ENCODE results near the gene PROM1.

The PROM1 gene

DNA sequence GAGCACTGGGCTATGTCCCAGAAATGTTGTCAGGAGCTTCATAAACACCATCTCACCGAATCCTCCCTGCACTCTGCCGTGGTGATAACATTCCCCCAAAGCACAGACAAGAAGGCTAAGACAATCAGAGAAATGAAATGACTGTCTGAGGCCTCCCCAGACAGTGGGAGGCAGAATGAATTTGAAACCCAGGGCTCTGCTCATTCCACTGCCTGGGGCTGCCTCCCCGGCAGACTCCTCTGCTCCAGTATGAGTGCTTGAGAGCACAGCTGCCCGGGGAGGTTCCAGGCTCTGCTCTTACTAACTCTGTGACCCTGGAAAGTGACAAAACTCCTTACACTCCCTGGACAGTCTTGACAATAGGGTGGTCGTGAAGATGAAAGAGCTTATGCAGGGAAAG, 154.9 kb downstream of the PROM1 start:
- no peak overlapping the region for H3K27ac ChIP-seq
- H3K36me3 ChIP-seq (replicated peaks): no peaks in the 10 kb centered on the region
- TF ChIP-seq, protein P1, sequence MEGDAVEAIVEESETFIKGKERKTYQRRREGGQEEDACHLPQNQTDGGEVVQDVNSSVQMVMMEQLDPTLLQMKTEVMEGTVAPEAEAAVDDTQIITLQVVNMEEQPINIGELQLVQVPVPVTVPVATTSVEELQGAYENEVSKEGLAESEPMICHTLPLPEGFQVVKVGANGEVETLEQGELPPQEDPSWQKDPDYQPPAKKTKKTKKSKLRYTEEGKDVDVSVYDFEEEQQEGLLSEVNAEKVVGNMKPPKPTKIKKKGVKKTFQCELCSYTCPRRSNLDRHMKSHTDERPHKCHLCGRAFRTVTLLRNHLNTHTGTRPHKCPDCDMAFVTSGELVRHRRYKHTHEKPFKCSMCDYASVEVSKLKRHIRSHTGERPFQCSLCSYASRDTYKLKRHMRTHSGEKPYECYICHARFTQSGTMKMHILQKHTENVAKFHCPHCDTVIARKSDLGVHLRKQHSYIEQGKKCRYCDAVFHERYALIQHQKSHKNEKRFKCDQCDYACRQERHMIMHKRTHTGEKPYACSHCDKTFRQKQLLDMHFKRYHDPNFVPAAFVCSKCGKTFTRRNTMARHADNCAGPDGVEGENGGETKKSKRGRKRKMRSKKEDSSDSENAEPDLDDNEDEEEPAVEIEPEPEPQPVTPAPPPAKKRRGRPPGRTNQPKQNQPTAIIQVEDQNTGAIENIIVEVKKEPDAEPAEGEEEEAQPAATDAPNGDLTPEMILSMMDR (IDR thresholded peaks at IDR 0.05; ENCODE audit: low read depth, low read length, missing control alignments): no peak
- no peak overlapping the region for H3K4me3 ChIP-seq (ENCODE audit: low read depth, low read length)
- H3K27me3 ChIP-seq (replicated peaks): no peaks in the 10 kb centered on the region
- DNase-seq: no peak
- in situ Hi-C loops (cut with HindIII; ENCODE audit: low pct_ligation_motif_present, low sequenced_read_pairs): no loop called here

DNA sequence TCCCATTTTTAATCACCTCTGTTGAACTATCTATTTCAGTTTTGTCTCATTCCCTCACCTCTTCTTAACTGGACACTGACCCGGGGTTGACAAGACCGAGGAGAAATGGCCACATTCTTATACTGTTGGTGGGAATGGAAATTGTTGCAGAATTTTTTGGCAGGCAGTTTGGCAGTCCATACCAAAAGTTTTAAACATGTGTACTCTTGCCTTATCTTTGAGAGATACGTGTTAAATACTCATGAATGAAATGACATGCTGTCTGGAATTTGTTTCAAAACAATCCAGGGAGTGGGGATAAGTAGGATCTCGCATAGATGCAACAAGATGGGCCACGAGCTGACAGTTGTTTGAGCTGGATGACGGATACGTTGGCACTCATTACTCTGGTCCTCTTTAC, 157.3 kb downstream of the PROM1 start:
- H3K27me3 ChIP-seq (replicated peaks): no peaks in the 10 kb centered on the region
- H3K27ac ChIP-seq: no peak overlapping the region
- TF ChIP-seq, protein P1 (IDR thresholded peaks at IDR 0.05; ENCODE audit: low read depth, low read length, missing control alignments): no peak
- DNase-seq: no peak
- no peaks in the 10 kb centered on the region for H3K36me3 ChIP-seq (replicated peaks)
- in situ Hi-C loops (cut with HindIII; ENCODE audit: low pct_ligation_motif_present, low sequenced_read_pairs): no loop called here
- no peak overlapping the region for H3K4me3 ChIP-seq (ENCODE audit: low read depth, low read length)

GRCh38 chr4:15925830-15926229, 158.0 kb downstream of the PROM1 start:
- TF ChIP-seq, protein P1 (IDR thresholded peaks at IDR 0.05; ENCODE audit: low read depth, low read length, missing control alignments): no peak
- H3K27me3 ChIP-seq (replicated peaks): no peaks in the 10 kb centered on the region
- DNase-seq: no peak
- no peak overlapping the region for H3K4me3 ChIP-seq (ENCODE audit: low read depth, low read length)
- no peaks in the 10 kb centered on the region for H3K36me3 ChIP-seq (replicated peaks)
- H3K27ac ChIP-seq: no peak overlapping the region
- in situ Hi-C loops (cut with HindIII; ENCODE audit: low pct_ligation_motif_present, low sequenced_read_pairs): no loop called here

DNA sequence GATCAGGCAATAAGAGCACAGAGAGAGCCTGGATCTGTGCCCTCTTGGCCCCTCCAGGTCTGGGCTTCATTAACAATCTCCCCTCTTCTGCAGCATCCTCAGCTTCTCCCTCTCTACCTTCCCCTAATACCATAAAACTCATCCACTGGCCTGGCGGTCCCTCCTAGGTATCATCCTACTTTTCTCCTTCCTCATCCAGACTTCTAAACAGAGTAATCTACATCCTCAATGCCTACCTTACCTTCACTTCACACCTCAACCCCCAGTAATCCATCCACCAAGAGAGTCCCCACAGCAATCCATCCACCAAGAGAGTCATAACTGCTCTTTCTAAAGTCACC, 162.3 kb downstream of the PROM1 start:
- TF ChIP-seq, protein P1 (IDR thresholded peaks at IDR 0.05; ENCODE audit: low read depth, low read length, missing control alignments): no peak
- no peak for DNase-seq
- Histone ChIP-seq H3K27me3 (replicated peaks) (no peaks in the 10 kb centered on the region), H3K27ac (peak overlapping the region; percentile 98), H3K36me3 (replicated peaks) (no peaks in the 10 kb centered on the region), H3K4me3 (ENCODE audit: low read depth, low read length) (no peak overlapping the region)
- in situ Hi-C loops (cut with HindIII; ENCODE audit: low pct_ligation_motif_present, low sequenced_read_pairs): no loop called here

DNA sequence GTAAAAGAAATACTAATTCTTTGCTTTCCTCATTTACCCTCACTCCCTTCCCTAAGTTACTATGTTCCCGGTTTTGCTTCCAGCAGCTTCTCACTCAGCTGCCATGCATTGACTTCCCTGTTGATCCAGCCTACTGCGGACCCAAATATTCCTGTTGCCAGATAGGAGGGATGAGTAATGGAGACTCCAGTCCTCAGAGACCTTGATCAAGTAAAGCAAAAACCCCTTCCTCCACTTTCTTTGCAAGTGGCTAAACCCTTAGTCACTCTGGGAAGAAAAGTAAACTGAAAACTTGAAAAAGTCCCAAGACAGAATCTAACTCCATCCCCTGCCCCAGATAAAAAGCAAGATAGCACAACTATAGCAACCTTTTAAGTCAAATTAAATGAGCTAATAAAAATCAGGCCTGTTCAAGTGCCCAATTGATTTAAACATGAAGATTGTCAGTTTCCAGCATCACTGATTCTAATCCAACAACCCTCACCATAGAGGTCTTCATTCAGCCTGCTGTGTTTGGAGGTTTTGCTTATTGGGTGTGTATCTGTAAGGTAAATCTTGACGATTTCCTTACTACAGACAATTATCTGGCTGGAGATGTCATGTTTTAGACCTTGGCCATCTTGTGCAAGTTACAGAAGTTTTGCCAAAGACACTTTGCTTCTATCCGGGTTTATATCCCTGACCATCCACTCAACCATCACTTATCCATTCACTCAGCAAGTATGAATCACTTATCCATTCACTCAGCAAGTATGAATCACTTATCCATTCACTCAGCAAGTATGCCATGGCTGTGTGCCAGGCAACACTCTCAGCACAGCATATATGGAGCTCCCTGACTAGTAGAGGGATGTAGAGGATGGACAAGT, 162.9 kb downstream of the PROM1 start:
- no peaks in the 10 kb centered on the region for H3K27me3 ChIP-seq (replicated peaks)
- no peak overlapping the region for H3K4me3 ChIP-seq (ENCODE audit: low read depth, low read length)
- TF ChIP-seq, protein P1 (IDR thresholded peaks at IDR 0.05; ENCODE audit: low read depth, low read length, missing control alignments): no peak
- H3K27ac ChIP-seq: peak overlapping the region; percentile 98
- in situ Hi-C loops (cut with HindIII; ENCODE audit: low pct_ligation_motif_present, low sequenced_read_pairs): no loop called here
- DNase-seq: peak; percentile 100
- no peaks in the 10 kb centered on the region for H3K36me3 ChIP-seq (replicated peaks)

Data from brain microvascular endothelial cell (primary cell).